HG03469 (cell line): Measurements from ENCODE around the gene SELENOI.
"Not testable (repeated sequence)": the region's sequence is repeated elsewhere in the genome, so short reads cannot be mapped to it uniquely, and the experiment has no call there.

Experiments used
- ATAC-seq: cut with Tn5 transposase; IDR thresholded peaks from one replicate; pipeline ENCODE4 v1.9.1; 2021; ENCODE audit warnings: mild to moderate bottlenecking, moderate library complexity, moderate number of reproducible peaks; ENCODE audit not compliant: unreplicated experiment

The SELENOI gene

DNA sequence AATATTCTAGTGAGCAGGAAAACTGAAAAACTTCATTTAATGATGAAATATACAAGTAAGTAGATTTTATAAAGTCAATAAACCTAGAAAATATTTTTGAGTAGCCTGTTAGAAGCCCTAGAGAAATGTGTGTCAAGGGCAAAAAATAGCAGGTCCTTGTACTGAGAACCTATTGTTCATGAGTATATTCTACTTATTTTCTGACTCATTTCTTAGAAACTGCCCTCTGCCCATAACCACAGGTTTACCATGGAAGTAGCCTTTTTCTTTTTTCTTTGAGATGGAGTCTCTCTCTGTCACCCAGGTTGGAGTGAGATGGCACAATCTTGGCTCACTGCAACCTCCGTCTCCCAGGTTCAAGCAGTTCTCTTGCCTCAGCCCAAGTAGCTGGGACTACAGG is 19.4 kb upstream of the SELENOI start:
- ATAC-seq: no peak

- ATAC-seq: no peak
These were observed 18.4 kb upstream of the SELENOI start for GRCh38 chr2:26327291-26328272.

DNA sequence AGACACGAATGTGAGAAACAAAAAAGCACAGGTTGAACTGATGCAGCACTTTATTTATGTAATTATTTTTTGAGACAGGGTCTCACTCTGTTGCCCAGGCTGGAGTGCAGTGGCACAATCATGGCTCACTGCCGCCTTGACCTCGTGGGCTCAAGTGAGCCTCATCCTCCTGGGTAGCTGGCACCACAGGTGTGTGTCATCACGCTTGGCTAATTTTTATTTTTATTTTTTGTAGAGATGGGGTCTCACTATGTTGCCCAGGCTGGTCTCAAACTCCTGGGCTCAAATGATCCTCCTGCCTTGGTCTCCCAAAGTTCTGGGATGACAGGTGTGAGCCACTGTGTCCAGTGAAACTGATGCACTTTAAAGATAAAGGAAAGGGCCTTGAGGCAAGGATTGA is 16.9 kb upstream of the SELENOI start:
- ATAC-seq: not testable (repeated sequence)

DNA sequence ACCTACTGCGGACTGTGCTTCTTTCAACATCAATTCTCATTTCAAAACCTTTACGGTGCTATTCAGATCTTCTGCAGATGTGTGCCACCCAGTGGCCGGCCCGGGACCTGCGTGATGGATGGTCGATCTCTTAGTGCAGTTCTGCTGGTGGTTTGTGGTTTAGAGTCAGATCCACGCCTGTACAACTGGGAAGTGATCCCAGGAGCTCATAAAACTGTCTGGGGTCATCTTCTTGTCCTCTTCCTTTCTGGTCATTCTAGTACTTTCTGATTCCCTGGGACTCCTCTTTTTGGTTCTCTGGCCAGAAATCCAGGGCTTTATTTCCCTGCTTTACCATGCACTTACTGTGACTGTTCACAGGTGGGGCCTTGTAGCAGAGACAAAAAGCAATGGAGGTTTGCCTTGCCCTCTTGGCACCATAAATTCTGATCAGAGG is 15.8 kb upstream of the SELENOI start:
- ATAC-seq: no peak

DNA sequence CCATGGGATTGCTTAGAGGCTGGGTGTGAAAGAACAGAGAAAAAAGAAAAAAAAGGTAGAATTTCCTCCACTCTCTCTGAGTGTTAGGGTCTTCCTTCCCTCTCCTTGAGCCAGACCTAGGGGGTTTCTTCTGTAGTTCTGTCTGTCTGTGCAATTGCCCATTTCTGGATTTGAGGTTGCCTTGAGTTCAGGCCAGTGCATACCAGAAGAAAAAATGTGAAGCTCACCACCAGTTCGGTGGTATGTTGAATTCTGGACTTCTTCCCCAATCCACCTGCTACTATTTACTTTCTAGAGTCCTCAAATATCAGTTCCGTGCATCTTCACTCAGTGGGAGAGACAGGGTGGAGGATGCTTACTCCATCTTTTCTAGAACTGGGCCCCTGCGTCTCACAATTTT is 15.3 kb upstream of the SELENOI start:
- ATAC-seq: no peak

DNA sequence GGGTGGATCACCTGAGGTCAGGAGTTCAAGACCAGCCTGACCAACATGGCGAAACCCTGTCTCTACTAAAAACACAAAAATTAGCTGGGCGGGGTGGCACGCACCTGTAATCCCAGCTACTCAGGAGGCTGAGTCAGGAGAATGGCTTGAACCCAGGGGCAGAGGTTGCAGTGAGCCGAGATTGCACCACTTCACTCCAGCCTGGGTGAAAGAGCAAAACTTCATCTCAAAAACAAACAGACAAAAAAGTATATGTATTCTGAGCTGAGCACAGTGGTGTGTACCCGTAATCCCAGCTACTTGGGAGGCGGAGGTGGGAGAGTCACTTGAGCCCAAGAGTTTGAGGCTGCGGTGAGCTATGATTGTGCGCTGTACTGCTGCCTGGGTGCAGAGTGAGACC is 14.6 kb upstream of the SELENOI start:
- not testable (repeated sequence) for ATAC-seq

DNA sequence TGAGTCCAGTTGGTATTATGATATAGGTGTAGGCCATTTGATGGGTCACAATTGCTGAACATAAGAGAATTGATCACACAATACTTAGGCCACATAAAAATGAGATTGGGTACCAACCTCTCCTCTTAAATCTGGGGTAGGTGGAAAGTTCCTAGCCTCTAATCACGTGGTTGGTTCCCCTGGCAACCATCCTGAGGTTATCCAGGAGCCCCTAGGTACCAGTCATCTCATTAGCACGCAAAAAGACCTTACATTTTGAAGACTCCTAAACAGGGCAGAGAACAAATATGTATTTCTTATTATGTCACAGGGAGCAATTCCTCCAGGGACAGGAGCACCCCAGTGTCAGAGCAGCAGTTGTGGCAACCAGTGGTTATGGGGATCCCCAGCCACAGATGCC is 12.7 kb upstream of the SELENOI start:
- ATAC-seq: no peak

- ATAC-seq: no peak
These were observed 10.7 kb upstream of the SELENOI start for GRCh38 chr2:26335231-26335630.

DNA sequence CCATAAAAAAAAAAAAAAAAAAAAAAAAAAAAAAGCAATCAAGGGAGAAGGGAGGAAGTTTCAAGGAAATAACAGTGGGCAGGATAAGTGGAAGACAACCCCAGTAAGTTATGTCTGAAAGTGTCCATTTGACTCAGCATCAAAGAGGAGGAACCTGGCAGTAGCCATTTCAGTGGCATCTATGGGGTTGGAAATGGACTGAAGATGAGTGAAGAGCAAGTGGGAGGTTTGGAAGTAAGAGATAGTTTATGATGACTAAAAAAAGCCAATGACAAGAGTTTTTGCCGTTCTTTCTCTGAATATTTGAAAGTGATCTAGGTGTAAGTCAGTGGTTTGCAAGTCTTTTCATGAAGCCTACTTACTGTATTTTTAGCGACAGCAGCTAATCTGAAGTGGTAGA is 9.2 kb upstream of the SELENOI start:
- ATAC-seq: no peak

- no peak for ATAC-seq
These were observed 8.6 kb upstream of the SELENOI start for GRCh38 chr2:26337298-26337697.

- ATAC-seq: no peak
These were observed 5.1 kb upstream of the SELENOI start for GRCh38 chr2:26340831-26341230.

GRCh38 chr2:26344581-26345282 is 1.2 kb upstream of the SELENOI start:
- ATAC-seq: no peak

- ATAC-seq: no peak
These were observed 729 bp upstream of the SELENOI start for GRCh38 chr2:26345283-26345544.

DNA sequence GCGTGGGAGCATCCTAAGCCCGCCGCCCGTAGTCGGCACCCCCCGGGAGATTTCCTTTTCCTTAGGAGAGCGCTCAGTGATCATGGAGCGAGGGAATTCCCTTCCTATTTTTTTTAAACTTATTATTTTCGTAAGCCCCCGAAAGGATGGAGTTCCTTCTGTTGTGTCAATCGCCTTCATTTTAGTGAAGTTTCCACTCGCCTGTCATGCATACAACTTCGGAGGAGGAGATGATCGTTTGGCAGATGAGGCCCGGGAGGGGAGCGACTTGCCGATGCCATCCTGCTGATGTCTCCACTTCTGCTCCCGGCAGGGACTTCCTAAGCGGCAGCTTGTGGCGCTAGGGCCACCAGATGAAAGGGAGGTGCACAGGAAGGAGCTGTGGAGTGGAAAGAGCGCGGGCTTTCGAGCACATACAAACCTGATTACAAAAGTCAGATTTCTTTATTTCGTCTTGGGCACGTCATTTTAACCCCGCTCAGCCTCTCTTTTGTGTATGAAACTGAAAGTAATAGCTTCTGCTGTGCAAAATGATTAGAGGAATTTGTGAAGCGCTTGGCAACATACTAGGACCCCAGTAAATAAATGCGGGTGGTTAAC is 611 bp downstream of the SELENOI start, which contains the start of gene ADGRF3:
Gene ADGRF3 (minus strand): TSS at position 336 of the 600 bp plus-strand sequence. CDS start 555 bp downstream, outside the sequence.
- ATAC-seq: no peak

- no peak for ATAC-seq
These were observed 1.4 kb downstream of the SELENOI start for GRCh38 chr2:26347286-26347865.

GRCh38 chr2:26349690-26350089 is 3.7 kb downstream of the SELENOI start:
- no peak for ATAC-seq

- ATAC-seq: no peak
These were observed 5.6 kb downstream of the SELENOI start for GRCh38 chr2:26351375-26352090.

DNA sequence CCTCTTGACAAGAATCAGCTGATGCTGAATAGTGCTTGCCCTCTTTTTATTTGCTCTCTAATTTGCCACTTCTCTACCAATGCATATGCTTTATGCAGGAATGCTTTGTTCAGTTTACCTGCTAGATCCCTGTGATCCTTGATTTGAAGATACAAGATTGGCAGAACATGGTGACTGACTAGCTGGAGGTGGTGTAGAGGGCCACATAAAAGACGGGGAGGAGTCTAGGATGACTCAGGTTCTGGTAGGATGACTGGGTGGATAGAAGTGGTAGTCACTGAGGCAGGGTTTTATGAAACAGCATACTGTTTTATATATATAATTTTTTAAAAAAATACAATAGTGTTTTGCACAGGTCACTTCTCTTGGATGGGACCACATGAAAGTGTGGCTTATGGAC is 6.9 kb downstream of the SELENOI start:
- no peak for ATAC-seq

GRCh38 chr2:26354469-26354868 is 8.5 kb downstream of the SELENOI start:
- ATAC-seq: not testable (repeated sequence)
